Brain pericyte (primary cell): ENCODE measurements around the gene PPP2R3A.
A peak's percentile ranks its signal among the peaks of the same experiment; 100 is the strongest.
"Not testable (repeated sequence)": the region's sequence is repeated elsewhere in the genome, so short reads cannot be mapped to it uniquely, and the experiment has no call there.

Experiments used
- DNase-seq: peaks from one replicate; pipeline ENCODE4 v3.0.0-alpha.2; 2012; ENCODE audit warnings: low read depth, low spot score

Gene PPP2R3A

GRCh38 chr3:136093771-136094170, 128.2 kb downstream of the PPP2R3A start:
- no peak for DNase-seq

- no peak for DNase-seq
These were observed 139.5 kb downstream of the PPP2R3A start for GRCh38 chr3:136105044-136105443.

GRCh38 chr3:136106101-136106500, 140.6 kb downstream of the PPP2R3A start:
- DNase-seq = no peak

- DNase-seq = no peak
These were observed 144.0 kb downstream of the PPP2R3A start for GRCh38 chr3:136109499-136109898.

GRCh38 chr3:136110481-136110880, 145.0 kb downstream of the PPP2R3A start:
- no peak for DNase-seq

- peak; percentile 40 for DNase-seq
These were observed 148.9 kb downstream of the PPP2R3A start for GRCh38 chr3:136114421-136114820.

GRCh38 chr3:136119332-136119731, 153.8 kb downstream of the PPP2R3A start:
- DNase-seq = not testable (repeated sequence)

GRCh38 chr3:136119783-136120182, 154.3 kb downstream of the PPP2R3A start:
- DNase-seq = not testable (repeated sequence)

- DNase-seq = no peak
These were observed 155.1 kb downstream of the PPP2R3A start for GRCh38 chr3:136120373-136121348.

GRCh38 chr3:136122006-136122405, 156.5 kb downstream of the PPP2R3A start:
- no peak for DNase-seq

- DNase-seq = not testable (repeated sequence)
These were observed 166.1 kb downstream of the PPP2R3A start for GRCh38 chr3:136131647-136132046.

GRCh38 chr3:136134091-136134490, 168.6 kb downstream of the PPP2R3A start:
- no peak for DNase-seq

- no peak for DNase-seq
These were observed 169.7 kb downstream of the PPP2R3A start for GRCh38 chr3:136135039-136135802.

- no peak for DNase-seq
These were observed 170.9 kb downstream of the PPP2R3A start for GRCh38 chr3:136136454-136136853.

- DNase-seq = no peak
These were observed 175.8 kb downstream of the PPP2R3A start for GRCh38 chr3:136141291-136141785.

- DNase-seq = no peak
These were observed 176.4 kb downstream of the PPP2R3A start for GRCh38 chr3:136141891-136142290.

- no peak for DNase-seq
These were observed 177.1 kb downstream of the PPP2R3A start for GRCh38 chr3:136142592-136142991.

GRCh38 chr3:136144397-136144796, 178.9 kb downstream of the PPP2R3A start:
- not testable (repeated sequence) for DNase-seq

GRCh38 chr3:136146981-136147729, 181.6 kb downstream of the PPP2R3A start:
- no peak for DNase-seq

- DNase-seq = no peak
These were observed 184.1 kb downstream of the PPP2R3A start for GRCh38 chr3:136149667-136150066.

- DNase-seq = no peak
These were observed 185.7 kb downstream of the PPP2R3A start for GRCh38 chr3:136151219-136151618.
